ENCODE data around the gene CARD19. TPM values are rescaled to one million over a fixed set of nuclear protein-coding genes. Genes with fewer than 3 reads are reported as not detected.

CARD19 gene
- total and polyA plus RNA-seq, 9 of the 15 experiments (the other 6 are each of a cell fraction or from before 2014, with no cell fraction given) = 0.90 to 34.9 (median 14.6) TPM

- TF ChIP-seq CHD7 (IDR thresholded peaks at IDR 0.05; ENCODE audit: low read depth, low read length) = no peak
- no peak for TF ChIP-seq NFIX (CRISPR knock-in tag; IDR thresholded peaks at IDR 0.05; ENCODE audit: low read depth)
- TF ChIP-seq, protein P1, sequence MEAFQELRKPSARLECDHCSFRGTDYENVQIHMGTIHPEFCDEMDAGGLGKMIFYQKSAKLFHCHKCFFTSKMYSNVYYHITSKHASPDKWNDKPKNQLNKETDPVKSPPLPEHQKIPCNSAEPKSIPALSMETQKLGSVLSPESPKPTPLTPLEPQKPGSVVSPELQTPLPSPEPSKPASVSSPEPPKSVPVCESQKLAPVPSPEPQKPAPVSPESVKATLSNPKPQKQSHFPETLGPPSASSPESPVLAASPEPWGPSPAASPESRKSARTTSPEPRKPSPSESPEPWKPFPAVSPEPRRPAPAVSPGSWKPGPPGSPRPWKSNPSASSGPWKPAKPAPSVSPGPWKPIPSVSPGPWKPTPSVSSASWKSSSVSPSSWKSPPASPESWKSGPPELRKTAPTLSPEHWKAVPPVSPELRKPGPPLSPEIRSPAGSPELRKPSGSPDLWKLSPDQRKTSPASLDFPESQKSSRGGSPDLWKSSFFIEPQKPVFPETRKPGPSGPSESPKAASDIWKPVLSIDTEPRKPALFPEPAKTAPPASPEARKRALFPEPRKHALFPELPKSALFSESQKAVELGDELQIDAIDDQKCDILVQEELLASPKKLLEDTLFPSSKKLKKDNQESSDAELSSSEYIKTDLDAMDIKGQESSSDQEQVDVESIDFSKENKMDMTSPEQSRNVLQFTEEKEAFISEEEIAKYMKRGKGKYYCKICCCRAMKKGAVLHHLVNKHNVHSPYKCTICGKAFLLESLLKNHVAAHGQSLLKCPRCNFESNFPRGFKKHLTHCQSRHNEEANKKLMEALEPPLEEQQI (IDR thresholded peaks at IDR 0.05) = no peak
- TF ChIP-seq RFX7 (CRISPR knock-in tag; IDR thresholded peaks at IDR 0.05) = no peak
These were observed 16.6 kb upstream of the CARD19 start (continued) for GRCh38 chr9:93079371-93079770.

Data from K562 (cell line).